ENCODE results near the gene ICA1. TPM values are rescaled to one million over a fixed set of nuclear protein-coding genes. Genes with fewer than 3 reads are reported as not detected.

The ICA1 gene
- total RNA-seq, 4 donors from 2014 or later: 1.6 to 20.9 (median 4.0) TPM

DNA sequence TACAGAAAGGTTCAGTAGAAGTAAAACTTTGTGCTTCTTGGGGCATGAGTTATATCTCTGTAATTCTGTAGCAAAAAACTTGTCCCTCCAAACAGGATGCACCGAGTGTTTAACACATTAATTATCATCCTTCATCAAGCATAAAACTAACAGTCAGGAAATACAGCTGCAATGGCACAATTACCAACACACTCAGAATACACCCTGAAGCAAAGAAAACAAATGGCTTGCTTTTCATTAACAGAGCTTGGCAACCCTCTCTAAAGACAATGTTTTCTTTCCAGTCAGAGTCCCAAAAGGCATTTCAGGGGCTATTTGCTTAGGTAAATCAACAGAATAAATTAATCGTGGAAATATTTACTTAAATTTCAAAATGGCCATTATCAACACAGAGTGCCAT lies 107.7 kb downstream of the ICA1 start:
- TF ChIP-seq CTCF (IDR thresholded peaks at IDR 0.05 in 4 of 5, conservative IDR thresholded peaks at IDR 0.05 in 1 of 5) (no peak), POLR2A (IDR thresholded peaks at IDR 0.05) (no peak)
- ATAC-seq (no peak), DNase-seq (no peak)
- Histone ChIP-seq H3K27ac (no peak overlapping the region), H3K4me3 (no peak overlapping the region), H3K27me3 (no peaks in the 10 kb centered on the region), H3K9me3 (no peaks in the 10 kb centered on the region), H3K4me1 (no peaks in the 10 kb centered on the region), H3K36me3 (no peaks in the 10 kb centered on the region)
- intact Hi-C loops (cut with DNase I; ENCODE audit: low total_unique reads) (no loop called here), in situ Hi-C loops (cut with MboI; ENCODE audit: low sequenced_read_pairs in 4 of 4) (no loop called here)

GRCh38 chr7:8152489-8153192 lies 109.3 kb downstream of the ICA1 start:
- H3K27ac ChIP-seq: no peak overlapping the region
- ATAC-seq: no peak
- no peaks in the 10 kb centered on the region for H3K4me1 ChIP-seq
- TF ChIP-seq CTCF (IDR thresholded peaks at IDR 0.05 in 4 of 5, conservative IDR thresholded peaks at IDR 0.05 in 1 of 5): no peak
- TF ChIP-seq POLR2A (IDR thresholded peaks at IDR 0.05): no peak
- DNase-seq: no peak
- no peaks in the 10 kb centered on the region for H3K36me3 ChIP-seq
- H3K9me3 ChIP-seq: no peaks in the 10 kb centered on the region
- in situ Hi-C loops (cut with MboI; ENCODE audit: low sequenced_read_pairs in 4 of 4) (no loop called here), intact Hi-C loops (cut with DNase I; ENCODE audit: low total_unique reads) (no loop called here)
- no peaks in the 10 kb centered on the region for H3K27me3 ChIP-seq
- H3K4me3 ChIP-seq: no peak overlapping the region

- no peaks in the 10 kb centered on the region for H3K36me3 ChIP-seq
- intact Hi-C loops (cut with DNase I; ENCODE audit: low total_unique reads): no loop called here
- TF ChIP-seq CTCF (IDR thresholded peaks at IDR 0.05 in 4 of 5, conservative IDR thresholded peaks at IDR 0.05 in 1 of 5) (no peak), POLR2A (IDR thresholded peaks at IDR 0.05) (no peak)
- no peak overlapping the region for H3K4me3 ChIP-seq
- in situ Hi-C loops (cut with MboI; ENCODE audit: low sequenced_read_pairs in 4 of 4): no loop called here
- H3K9me3 ChIP-seq: no peaks in the 10 kb centered on the region
- no peaks in the 10 kb centered on the region for H3K27me3 ChIP-seq
- H3K4me1 ChIP-seq: no peaks in the 10 kb centered on the region
- no peak overlapping the region for H3K27ac ChIP-seq
- ATAC-seq (no peak), DNase-seq (no peak)
Observed at GRCh38 chr7:8151161-8151725, 110.7 kb downstream of the ICA1 start.

DNA sequence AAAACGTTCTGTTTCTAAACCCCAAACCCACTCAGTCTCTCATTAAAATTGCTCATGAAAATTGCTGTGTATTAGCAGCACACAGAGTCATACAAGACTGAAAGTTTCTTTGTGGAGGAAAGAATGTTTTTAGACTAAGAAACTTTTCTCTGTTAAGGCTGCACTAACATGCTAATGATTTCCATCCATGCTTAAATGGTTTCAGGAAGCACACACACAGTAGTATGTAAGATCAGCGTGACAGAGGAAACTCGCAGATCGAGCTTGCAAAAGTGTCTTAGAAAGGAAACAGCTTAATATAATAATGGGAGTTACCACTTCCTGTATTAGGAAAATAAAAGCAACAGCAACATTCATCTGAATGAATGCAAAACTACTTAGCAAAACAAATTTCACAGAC lies 112.7 kb downstream of the ICA1 start:
- H3K36me3 ChIP-seq: no peaks in the 10 kb centered on the region
- TF ChIP-seq POLR2A (IDR thresholded peaks at IDR 0.05): no peak
- TF ChIP-seq CTCF (IDR thresholded peaks at IDR 0.05 in 4 of 5, conservative IDR thresholded peaks at IDR 0.05 in 1 of 5): no peak
- H3K4me1 ChIP-seq: no peaks in the 10 kb centered on the region
- DNase-seq: no peak
- H3K27me3 ChIP-seq: no peaks in the 10 kb centered on the region
- no peaks in the 10 kb centered on the region for H3K9me3 ChIP-seq
- ATAC-seq: no peak
- in situ Hi-C loops (cut with MboI; ENCODE audit: low sequenced_read_pairs in 4 of 4): no loop called here
- intact Hi-C loops (cut with DNase I; ENCODE audit: low total_unique reads): no loop called here
- H3K4me3 ChIP-seq: no peak overlapping the region
- H3K27ac ChIP-seq: no peak overlapping the region

Measured in gastrocnemius medialis (tissue), 4 donors.